IMR-90 (cell line): Measurements from ENCODE around the gene MTUS2. TPM values are rescaled to one million over a fixed set of nuclear protein-coding genes. Genes with fewer than 3 reads are reported as not detected.

Experiments used
- ATAC-seq: fragments of 200-7000 bp; cut with Tn5 transposase; 2 replicates; pipeline ENCODE4 v1.9.1; 2020; ENCODE audit warnings: low read depth, mild to moderate bottlenecking, moderate library complexity
- BruUV-seq: library from RNA; stranded (reverse); fragments of 400-500 nt; replicated peaks from 2 replicates; lab custom pipeline; 2021; lab: Mats Ljungman, UMichigan
- CTCF ChIA-PET: fragments of 300-600 bp; formaldehyde crosslinking; extraction: SDS; loops from one replicate; lab custom pipeline; 2021; ENCODE audit warnings: antibody characterized with exemption; lab: Yijun Ruan, JAX
- POLR2A ChIA-PET: fragments of 300-600 bp; sonication (Branson Sonifier 250); formaldehyde crosslinking; loops from one replicate; lab custom pipeline; 2022; ENCODE audit warnings: antibody characterized with exemption; ENCODE audit not compliant: unreplicated experiment; lab: Charles Lee
- DNase-seq: peaks from one replicate; pipeline ENCODE4 v3.0.0; 2013
- H2AFZ ChIP-seq: replicated peaks from 2 replicates; pipeline ENCODE3; 2013; ENCODE audit warnings: low read length, mild to moderate bottlenecking; ENCODE audit not compliant: poor library complexity
- H2AK5ac ChIP-seq: 2 replicates; pipeline ENCODE4 v1.6.1; 2013; ENCODE audit warnings: low read depth, low read length, inconsistent platforms
- H2AK9ac ChIP-seq: replicated peaks from 2 replicates; pipeline ENCODE3; 2013; ENCODE audit warnings: mild to moderate bottlenecking, low read depth, low read length, moderate library complexity; ENCODE audit not compliant: poor library complexity
- H2BK120ac ChIP-seq: 2 replicates; pipeline ENCODE4 v1.6.1; 2013; ENCODE audit warnings: low read depth, low read length, inconsistent platforms
- H2BK15ac ChIP-seq: 3 replicates; pipeline ENCODE4 v1.6.1; 2013; ENCODE audit warnings: low read depth, low read length, inconsistent platforms
- H2BK20ac ChIP-seq: 2 replicates; pipeline ENCODE4 v1.6.1; 2013; ENCODE audit warnings: low read depth, mild to moderate bottlenecking, inconsistent platforms, low read length, moderate library complexity
- H2BK5ac ChIP-seq: 2 replicates; pipeline ENCODE4 v1.6.1; 2013; ENCODE audit warnings: mild to moderate bottlenecking, low read depth, low read length, inconsistent platforms; ENCODE audit not compliant: poor library complexity, severe bottlenecking
- H3K14ac ChIP-seq: replicated peaks from 2 replicates; pipeline ENCODE4 v1.6.1; 2013; ENCODE audit warnings: low read depth, low read length, inconsistent platforms
- H3K18ac ChIP-seq: 2 replicates; pipeline ENCODE4 v1.6.1; 2013; ENCODE audit warnings: low read depth, low read length, control low read depth
- H3K23ac ChIP-seq: 2 replicates; pipeline ENCODE4 v1.6.1; 2013; ENCODE audit warnings: low read depth, low read length, inconsistent platforms
- H3K27ac ChIP-seq: 2 replicates; pipeline ENCODE4 v1.5.1; 2013; ENCODE audit warnings: mild to moderate bottlenecking, control low read depth, low read length; ENCODE audit not compliant: insufficient read depth
- H3K27me3 ChIP-seq: 2 replicates; pipeline ENCODE4 v1.6.1; 2013; ENCODE audit warnings: low read length; ENCODE audit not compliant: control insufficient read depth, insufficient read depth
- H3K36me3 ChIP-seq: 2 replicates; pipeline ENCODE4 v1.6.1; 2013; ENCODE audit warnings: low read length, mixed read lengths; ENCODE audit not compliant: control insufficient read depth, insufficient read depth
- H3K4ac ChIP-seq: 2 replicates; pipeline ENCODE4 v1.6.1; 2013; ENCODE audit warnings: low read depth, low read length, inconsistent platforms
- H3K4me1 ChIP-seq: 2 replicates; pipeline ENCODE4 v1.6.1; 2013; ENCODE audit warnings: low read length, mixed read lengths; ENCODE audit not compliant: control insufficient read depth, insufficient read depth
- H3K4me2 ChIP-seq: 2 replicates; pipeline ENCODE4 v1.6.1; 2013; ENCODE audit warnings: low read depth, mild to moderate bottlenecking, control low read depth, low read length, moderate library complexity
- H3K4me3 ChIP-seq: 2 replicates; pipeline ENCODE4 v1.5.1; 2013; ENCODE audit warnings: low read depth, mild to moderate bottlenecking, control low read depth, low read length, moderate library complexity; ENCODE audit not compliant: insufficient read depth
- H3K56ac ChIP-seq: 2 replicates; pipeline ENCODE4 v1.6.1; 2013; ENCODE audit warnings: low read length, inconsistent platforms; ENCODE audit not compliant: insufficient read depth; ENCODE audit errors: extremely low read depth
- H3K79me1 ChIP-seq, 2 experiments: 2 replicates each; pipeline ENCODE4 v1.6.1; 2013; ENCODE audit warnings: low read length in 2 of 2, inconsistent platforms in 1 of 2, low read depth in 1 of 2
- H3K9ac ChIP-seq: 2 replicates; pipeline ENCODE4 v1.6.1; 2013; ENCODE audit warnings: low read depth, low read length, control low read depth
- H3K9me1 ChIP-seq: 2 replicates; pipeline ENCODE4 v1.6.1; 2013; ENCODE audit warnings: low read length, inconsistent platforms; ENCODE audit not compliant: insufficient read depth
- H3K9me3 ChIP-seq: 2 replicates; pipeline ENCODE4 v1.6.1; 2013; ENCODE audit warnings: low read length; ENCODE audit not compliant: control insufficient read depth, insufficient read depth
- H4K20me1 ChIP-seq: 2 replicates; pipeline ENCODE4 v1.6.1; 2013; ENCODE audit warnings: low read length, inconsistent platforms; ENCODE audit not compliant: insufficient read depth
- H4K5ac ChIP-seq: 2 replicates; pipeline ENCODE4 v1.6.1; 2013; ENCODE audit warnings: mild to moderate bottlenecking, low read depth, low read length, control low read depth
- H4K8ac ChIP-seq, 2 experiments: 2 replicates each; pipeline ENCODE4 v1.6.1; 2013; ENCODE audit warnings: low read depth in 2 of 2, low read length in 2 of 2, control low read depth in 1 of 2, inconsistent platforms in 1 of 2
- H4K91ac ChIP-seq: 2 replicates; pipeline ENCODE4 v1.6.1; 2013; ENCODE audit warnings: low read depth, low read length, inconsistent platforms; ENCODE audit not compliant: insufficient read depth
- BHLHE40 ChIP-seq: fragments of 150-350 bp; IDR thresholded peaks from 2 replicates; pipeline ENCODE4 v1.6.1; 2016; ENCODE audit warnings: mild to moderate bottlenecking, low read depth, low read length
- MAZ ChIP-seq: IDR thresholded peaks from 2 replicates; pipeline ENCODE4 v1.6.1; 2012; ENCODE audit warnings: low read depth, mild to moderate bottlenecking, low read length, improper control_type of control experiment, moderate library complexity, borderline replicate concordance
- WGBS, 2 experiments: methylation state at CpG; one replicate each; pipeline versions ENCODE4 v1.1.5 to v1.1.7; 2013; ENCODE audit warnings: missing lambda C conversion rate in 2 of 2; ENCODE audit not compliant: insufficient read length in 1 of 2; ENCODE audit errors: extremely low coverage in 2 of 2; 5-methylcytosine and 5-hydroxymethylcytosine counted together
- dilution Hi-C: fragments of 300-500 bp; cut with HindIII; formaldehyde crosslinking; loops from one replicate; pipeline ENCODE4 v1.14.3; 2018; ENCODE audit warnings: low sequenced_read_pairs; ENCODE audit not compliant: unreplicated experiment
- in situ Hi-C: fragments of 300-500 bp; cut with MboI; formaldehyde crosslinking; loops from 3 replicates; pipeline ENCODE4 v1.14.3; 2019; ENCODE audit warnings: low sequenced_read_pairs, inconsistent platforms, mixed read lengths
- intact Hi-C: fragments of 100-400 bp; cut with micrococcal nuclease; formaldehyde crosslinking; loops from 2 replicates; pipeline ENCODE4 v1.10.0; 2022
- polyA plus RNA-seq, 3 experiments: library from polyadenylated mRNA; depleted of rRNA; stranded (reverse); fragments of >200 nt; gene quantifications; 2 replicates each; pipeline ENCODE4 v1.2.3, GENCODE V29; 2012; ENCODE audit warnings: low replicate concordance in 1 of 3
- total RNA-seq: library from RNA; depleted of rRNA; stranded (reverse); fragments of >200 nt; gene quantifications from 2 replicates; pipeline ENCODE4 v1.2.3, GENCODE V29; 2012

The MTUS2 gene
- total and polyA plus RNA-seq, 2 of the 4 experiments (the other 2 are of a cell fraction) = under 0.01 to 0.02 TPM

DNA sequence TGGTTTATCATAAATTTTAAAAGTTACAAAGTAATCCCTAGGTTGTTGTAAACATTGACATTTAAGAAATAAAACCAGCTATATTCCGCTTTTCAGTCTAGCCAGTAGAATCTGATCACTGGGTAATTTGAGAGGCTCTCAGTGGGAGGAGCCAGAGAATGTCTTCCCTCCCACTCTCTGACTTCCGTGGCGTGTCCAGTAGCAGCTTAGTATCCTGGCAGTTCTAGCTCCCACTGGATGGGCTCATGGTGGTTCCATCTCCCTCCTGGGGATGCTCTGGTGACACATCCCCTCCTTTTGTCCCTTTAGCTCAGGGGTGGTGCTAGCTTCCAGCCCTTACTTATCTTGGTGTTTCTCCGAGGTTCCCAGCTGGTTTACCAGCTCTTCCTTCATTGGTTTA, 34.5 kb downstream of the MTUS2 start:
- TF ChIP-seq MAZ (no peak), BHLHE40 (no peak)
- no peak overlapping the region for H4K8ac ChIP-seq
- no peak overlapping the region for H3K18ac ChIP-seq
- no peak overlapping the region for H3K4ac ChIP-seq
- no peaks in the 10 kb centered on the region for H3K9me3 ChIP-seq
- H3K27ac ChIP-seq = no peak overlapping the region
- dilution Hi-C loops = no loop called here
- ATAC-seq (no peak), DNase-seq (no peak)
- H2BK15ac ChIP-seq = no peak overlapping the region
- no peak overlapping the region for H3K14ac ChIP-seq
- no peak overlapping the region for H2AFZ ChIP-seq
- ChIA-PET POLR2A (no interaction called here), CTCF (no interaction called here)
- no peak overlapping the region for H4K91ac ChIP-seq
- WGBS, 2 experiments = 38% methylated on average over 2 of the region's 4 CpGs; no CpG with 5 or more reads in 1 of the 2 experiments
- no peak overlapping the region for H3K4me3 ChIP-seq
- no peak overlapping the region for H4K5ac ChIP-seq
- H3K36me3 ChIP-seq = no peaks in the 10 kb centered on the region
- no peak overlapping the region for H2BK120ac ChIP-seq
- no peaks in the 10 kb centered on the region for H4K20me1 ChIP-seq
- intact Hi-C loops = no loop called here
- H2BK5ac ChIP-seq = no peak overlapping the region
- no peaks in the 10 kb centered on the region for H3K79me1 ChIP-seq
- H3K9ac ChIP-seq = no peak overlapping the region
- in situ Hi-C loops = no loop called here
- H2AK5ac ChIP-seq = no peak overlapping the region
- H2BK20ac ChIP-seq = no peak overlapping the region
- H3K4me1 ChIP-seq = no peaks in the 10 kb centered on the region
- H3K4me2 ChIP-seq = no peak overlapping the region
- H2AK9ac ChIP-seq = no peak overlapping the region
- no peak overlapping the region for H3K23ac ChIP-seq
- BruUV-seq = no TSS peak
- no peaks in the 10 kb centered on the region for H3K27me3 ChIP-seq
- H3K56ac ChIP-seq = no peak overlapping the region
- no peaks in the 10 kb centered on the region for H3K9me1 ChIP-seq
